CD4-positive, alpha-beta T cell treated with Interleukin-15 for 1 hour (primary cell): ENCODE results near the gene HTR7.
"Not testable (repeated sequence)": the region's sequence is repeated elsewhere in the genome, so short reads cannot be mapped to it uniquely, and the experiment has no call there.

Source experiments
- DNase-seq: peaks from one replicate; pipeline ENCODE4 v3.0.0-alpha.2; 2020

Gene HTR7

GRCh38 chr10:90857635-90858460, at the start of gene HTR7:
Gene HTR7, minus strand, starts transcription at chr10:90858039. Its CDS starts 368 bp downstream, at chr10:90857671.
- peak; percentile 51 for DNase-seq

DNA sequence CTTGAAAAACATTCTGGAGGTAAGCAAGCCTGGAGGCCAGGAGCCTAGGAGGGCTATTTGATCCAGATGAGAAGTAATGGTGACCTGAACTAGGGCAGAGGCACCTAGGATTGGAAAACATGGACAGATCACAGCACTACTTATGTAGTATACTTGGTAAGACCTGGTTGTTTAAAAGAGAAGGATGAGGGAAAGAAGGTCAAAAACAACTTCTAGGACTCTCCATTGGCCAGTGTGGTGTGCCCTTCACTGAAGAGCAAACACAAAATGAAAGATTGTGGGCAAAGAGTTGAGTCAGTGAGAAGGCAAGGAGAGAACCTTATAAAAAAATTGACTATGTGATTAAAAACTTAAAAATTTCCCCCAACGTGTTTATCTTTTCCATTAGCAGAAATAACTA, 48.8 kb upstream of the HTR7 start:
- DNase-seq, result no peak

GRCh38 chr10:90905925-90906324, 48.1 kb upstream of the HTR7 start:
- no peak for DNase-seq

DNA sequence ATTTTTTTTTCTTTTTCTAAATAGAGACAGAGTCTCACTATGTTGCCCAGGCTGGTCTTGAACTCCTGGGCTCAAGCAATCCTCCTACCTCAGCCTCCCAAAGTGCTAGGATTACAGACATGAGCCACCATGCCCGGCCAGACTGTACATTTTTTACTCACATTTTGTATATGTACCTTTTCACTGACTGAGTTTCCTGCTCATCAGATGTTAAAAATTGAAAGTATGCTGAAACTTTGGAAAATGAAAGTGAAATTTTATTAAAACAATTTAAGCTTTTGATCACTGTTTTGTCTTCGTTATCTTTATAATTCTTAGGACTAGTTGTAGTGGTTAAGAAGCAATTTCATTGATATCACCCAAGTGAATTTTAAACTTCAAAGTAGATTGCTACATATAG, 39.1 kb upstream of the HTR7 start:
- DNase-seq, result not testable (repeated sequence)

DNA sequence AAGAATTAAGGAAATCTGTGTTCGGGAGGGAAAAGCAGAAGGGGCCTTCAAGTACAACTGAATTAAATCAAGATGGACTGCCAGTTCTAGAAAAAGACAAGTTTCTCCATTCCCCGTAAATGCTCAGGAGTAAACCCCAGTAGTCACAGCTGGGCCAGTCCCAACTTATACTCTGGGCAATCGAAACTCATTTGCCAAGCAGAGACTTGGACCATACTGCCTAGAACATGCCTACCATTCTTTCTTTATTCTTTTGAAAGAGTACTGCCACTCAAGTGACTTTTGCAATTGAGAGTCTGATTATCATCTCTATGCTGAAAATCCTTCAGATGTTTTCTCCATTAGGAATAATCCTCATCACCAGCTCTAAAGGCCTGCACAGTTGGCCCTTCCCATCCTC, 35.4 kb upstream of the HTR7 start:
- DNase-seq, result no peak

GRCh38 chr10:90890347-90890746, 32.5 kb upstream of the HTR7 start:
- DNase-seq, result no peak

- DNase-seq, result no peak
These were observed 31.8 kb upstream of the HTR7 start for GRCh38 chr10:90889636-90890035.

DNA sequence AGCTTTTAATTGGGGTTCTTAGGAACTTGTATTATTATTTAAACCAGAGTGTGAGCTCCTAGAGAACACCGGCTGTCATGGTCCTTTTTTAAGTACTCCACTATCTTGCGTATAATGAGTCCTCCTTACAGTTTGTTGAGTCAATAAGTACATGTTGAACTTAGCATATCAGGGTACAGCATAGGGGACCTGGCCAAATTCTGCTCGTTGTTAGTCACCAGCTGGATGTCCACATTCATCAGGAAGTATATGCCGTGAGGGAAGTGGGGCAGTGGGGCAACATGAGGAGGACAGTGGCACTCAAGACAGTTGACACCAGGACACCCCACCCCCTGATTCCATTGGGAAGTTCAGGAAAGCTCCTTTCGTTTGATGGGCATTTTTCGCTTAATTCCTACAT, 30.5 kb upstream of the HTR7 start:
- DNase-seq, result no peak

DNA sequence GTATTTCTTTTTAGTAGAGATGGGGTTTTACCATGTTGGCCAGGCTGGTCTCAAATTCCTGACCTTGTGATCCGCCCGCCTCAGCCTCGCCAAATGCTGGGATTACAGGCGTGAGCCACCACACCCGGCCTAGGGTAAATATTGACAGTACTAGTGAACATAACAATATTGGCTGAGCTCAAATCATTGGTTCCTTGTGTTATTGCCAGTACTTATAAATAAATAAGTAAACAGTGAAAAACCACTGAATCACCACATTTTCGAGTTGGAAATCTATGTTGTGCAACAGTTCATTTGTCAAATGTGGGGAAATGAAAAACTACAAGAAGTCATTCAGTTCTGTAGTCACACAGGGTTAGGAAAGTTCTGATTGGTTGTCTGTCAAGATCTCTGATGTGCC, 29.7 kb upstream of the HTR7 start:
- DNase-seq, result no peak

- DNase-seq, result no peak
These were observed 27.3 kb upstream of the HTR7 start for GRCh38 chr10:90885176-90885575.

- no peak for DNase-seq
These were observed 26.6 kb upstream of the HTR7 start for GRCh38 chr10:90884431-90884830.

- not testable (repeated sequence) for DNase-seq
These were observed 22.4 kb upstream of the HTR7 start for GRCh38 chr10:90880059-90880719.

DNA sequence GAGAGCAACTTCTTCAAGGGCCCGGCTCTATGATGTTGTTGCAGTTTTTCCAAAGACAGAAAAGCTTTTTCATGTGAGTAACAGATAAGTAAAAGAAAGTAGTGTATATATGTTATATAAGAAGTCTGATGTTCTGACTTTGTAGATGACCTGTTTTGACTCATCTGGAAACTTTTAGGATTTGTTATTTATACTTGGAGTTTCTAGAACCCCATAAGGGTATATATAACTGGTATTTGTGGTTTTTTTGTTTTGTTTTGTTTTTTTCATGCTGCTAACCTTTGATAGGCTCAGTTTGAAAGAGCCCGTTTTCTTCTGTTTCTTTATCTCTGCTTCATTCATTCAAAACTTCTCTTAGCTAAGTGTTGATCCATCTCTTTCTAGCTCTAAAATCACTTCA, 21.2 kb upstream of the HTR7 start:
- DNase-seq, result no peak

- DNase-seq, result no peak
These were observed 14.8 kb upstream of the HTR7 start for GRCh38 chr10:90872648-90873020.

- peak; percentile 82 for DNase-seq
These were observed 14.2 kb upstream of the HTR7 start, which contains the start of gene RPP30 for GRCh38 chr10:90871766-90872647. Gene RPP30, plus strand, starts transcription at chr10:90871974. Its CDS starts 13 bp downstream, at chr10:90871987.

- DNase-seq, result peak; percentile 36
These were observed 13.5 kb upstream of the HTR7 start for GRCh38 chr10:90871279-90871765.

GRCh38 chr10:90866050-90866598, 8.3 kb upstream of the HTR7 start:
- DNase-seq, result no peak

DNA sequence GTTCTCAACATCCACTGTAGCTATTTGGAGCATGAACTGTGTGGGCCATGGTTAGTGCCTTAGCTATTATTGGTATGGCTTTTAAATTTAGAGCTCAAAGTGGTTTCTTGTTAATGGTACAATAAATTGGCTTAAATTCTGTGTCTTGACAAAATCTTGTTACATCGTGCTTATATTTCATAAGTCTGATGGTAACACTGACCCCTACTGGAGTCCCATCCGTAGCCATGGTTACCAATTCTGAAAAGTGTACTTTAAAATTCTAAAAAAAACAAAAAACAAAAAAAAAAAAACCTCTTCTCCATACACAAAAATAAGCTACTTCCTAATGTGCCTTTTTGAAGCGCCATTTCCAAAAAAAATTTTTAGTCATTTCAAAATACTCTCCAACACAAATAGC, 7.6 kb upstream of the HTR7 start:
- DNase-seq, result no peak

- no peak for DNase-seq
These were observed 5.2 kb upstream of the HTR7 start for GRCh38 chr10:90862908-90863514.

DNA sequence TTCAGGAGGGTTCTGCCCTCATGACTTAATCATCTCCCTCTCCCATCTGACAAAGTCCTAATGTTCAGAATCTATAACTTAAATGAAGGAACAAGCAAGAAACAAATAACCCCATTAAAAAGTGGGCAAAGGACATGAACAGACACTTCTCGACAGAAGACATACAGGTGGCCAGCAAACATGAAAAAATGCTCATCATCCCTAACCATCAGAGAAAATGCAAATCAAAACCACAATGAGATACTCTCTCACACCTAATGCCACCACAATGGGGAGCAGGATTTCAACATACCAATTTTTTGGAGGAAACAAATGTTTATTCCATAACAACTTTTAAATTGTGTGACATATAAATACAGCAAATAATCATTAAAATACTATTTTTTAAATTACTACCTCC, 3.0 kb upstream of the HTR7 start:
- DNase-seq, result no peak

DNA sequence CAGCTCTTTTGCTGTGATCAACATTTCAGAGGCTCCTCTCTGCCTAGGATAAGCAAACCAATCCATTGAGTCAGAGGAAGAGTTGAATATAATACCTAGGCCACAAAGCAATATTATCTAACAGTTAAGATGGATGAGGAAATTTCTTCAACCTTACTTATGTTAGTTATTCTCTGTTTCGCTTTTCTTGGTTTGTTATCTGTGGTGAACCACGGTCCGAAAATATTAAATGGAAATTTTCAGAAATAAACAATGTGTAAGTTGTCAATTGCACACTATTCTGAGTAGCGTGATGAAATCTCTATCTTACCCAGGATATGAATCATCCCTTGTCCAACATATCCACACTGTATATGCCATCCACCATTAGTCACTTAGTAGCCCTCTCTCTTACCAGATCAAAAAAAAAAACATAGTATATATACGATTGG, 1.5 kb upstream of the HTR7 start:
- DNase-seq, result no peak

DNA sequence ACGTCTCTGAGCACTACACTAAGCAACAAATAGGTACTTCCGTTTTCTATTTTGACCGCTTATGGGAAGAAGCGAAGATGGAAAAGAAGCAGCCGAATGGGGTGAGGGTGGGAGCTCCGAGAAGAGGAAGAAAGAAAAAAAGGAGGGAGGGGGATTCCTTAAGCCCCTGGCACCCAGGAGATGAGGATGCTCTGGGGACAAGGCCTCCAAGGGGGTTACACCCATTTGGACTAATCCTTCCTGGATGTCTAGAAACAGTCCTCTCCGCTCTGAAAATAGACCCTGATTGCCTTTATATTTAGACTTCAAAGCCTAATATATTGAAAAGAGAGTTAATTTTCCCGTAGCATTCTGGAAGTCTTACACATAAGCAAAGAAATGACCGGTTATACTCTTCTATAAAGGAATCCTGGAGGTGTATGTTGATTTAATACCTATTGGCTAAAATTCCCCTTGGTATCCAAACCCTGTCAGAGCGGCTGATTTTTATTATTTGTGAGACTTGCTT, 676 bp upstream of the HTR7 start:
- no peak for DNase-seq
